HG03469 (cell line): ENCODE data around the gene DPF3.

ENCODE experiments used
- ATAC-seq: cut with Tn5 transposase; IDR thresholded peaks from one replicate; pipeline ENCODE4 v1.9.1; 2021; ENCODE audit warnings: mild to moderate bottlenecking, moderate library complexity, moderate number of reproducible peaks; ENCODE audit not compliant: unreplicated experiment

Gene DPF3

GRCh38 chr14:72801836-72802587 is 91.9 kb downstream of the DPF3 start:
- no peak for ATAC-seq

GRCh38 chr14:72801381-72801812 is 92.5 kb downstream of the DPF3 start:
- ATAC-seq = no peak

- ATAC-seq = no peak
These were observed 93.0 kb downstream of the DPF3 start for GRCh38 chr14:72800848-72801370.

GRCh38 chr14:72800296-72800695 is 93.6 kb downstream of the DPF3 start:
- no peak for ATAC-seq

GRCh38 chr14:72796935-72797334 is 97.0 kb downstream of the DPF3 start:
- ATAC-seq = no peak

GRCh38 chr14:72793156-72793939 is 100.6 kb downstream of the DPF3 start:
- ATAC-seq = no peak

GRCh38 chr14:72792051-72792788 is 101.7 kb downstream of the DPF3 start:
- no peak for ATAC-seq

- ATAC-seq = no peak
These were observed 102.9 kb downstream of the DPF3 start for GRCh38 chr14:72790887-72791566.

- ATAC-seq = no peak
These were observed 104.8 kb downstream of the DPF3 start for GRCh38 chr14:72788972-72789728.

GRCh38 chr14:72788255-72788654 is 105.6 kb downstream of the DPF3 start:
- no peak for ATAC-seq

- ATAC-seq = no peak
These were observed 106.1 kb downstream of the DPF3 start for GRCh38 chr14:72787841-72788240.

GRCh38 chr14:72786378-72787350 is 107.2 kb downstream of the DPF3 start:
- ATAC-seq = no peak

GRCh38 chr14:72783741-72784140 is 110.2 kb downstream of the DPF3 start:
- ATAC-seq = no peak

GRCh38 chr14:72782817-72783216 is 111.1 kb downstream of the DPF3 start:
- ATAC-seq = no peak

- ATAC-seq = no peak
These were observed 112.1 kb downstream of the DPF3 start for GRCh38 chr14:72781561-72782508.

- ATAC-seq = no peak
These were observed 113.2 kb downstream of the DPF3 start for GRCh38 chr14:72780751-72781150.

- no peak for ATAC-seq
These were observed 114.2 kb downstream of the DPF3 start for GRCh38 chr14:72779679-72780078.

GRCh38 chr14:72777636-72778035 is 116.3 kb downstream of the DPF3 start:
- no peak for ATAC-seq
